Stomach (tissue), 9 donors: ENCODE results near the gene PLPPR2. TPM values are rescaled to one million over a fixed set of nuclear protein-coding genes. Genes with fewer than 3 reads are reported as not detected.
A peak's percentile ranks its signal among the peaks of the same experiment; 100 is the strongest.
"Not testable (repeated sequence)": the region's sequence is repeated elsewhere in the genome, so short reads cannot be mapped to it uniquely, and the experiment has no call there.

Experiments used
- DNase-seq, 2 donors: peaks; one replicate each; pipeline versions ENCODE4 v3.0.0 to v3.0.0-alpha.2; 2013 to 2019
- H3K27ac ChIP-seq, 5 donors: fragments of 200-600 bp in 4 of 5; sonication (generic) in 4 of 5; one replicate each; pipeline ENCODE4 v1.5.1; 2013 to 2019; ENCODE audit warnings: mild to moderate bottlenecking in 1 of 5, moderate library complexity in 1 of 5
- H3K27me3 ChIP-seq, 3 donors: fragments of 200-600 bp; sonication (generic); one replicate each; pipeline ENCODE4 v1.5.1; 2017 to 2019; ENCODE audit warnings: mixed run types in 1 of 3
- H3K36me3 ChIP-seq, 4 donors: fragments of 200-600 bp; sonication (generic); 1 replicate in 3 of 4; 2 replicates in 1 of 4; pipeline ENCODE4 v1.5.1; 2016 to 2019
- H3K4me1 ChIP-seq, 4 donors: fragments of 200-600 bp; sonication (generic); one replicate each; pipeline ENCODE4 v1.5.1; 2016 to 2019
- H3K4me3 ChIP-seq, 4 donors: fragments of 200-600 bp; sonication (generic) in 3 of 4; one replicate each; pipeline ENCODE4 v1.5.1; 2016 to 2019; ENCODE audit warnings: mild to moderate bottlenecking in 1 of 4
- H3K9me3 ChIP-seq, 4 donors: fragments of 200-600 bp; sonication (generic); one replicate each; pipeline ENCODE4 v1.5.1; 2016 to 2019
- CTCF ChIP-seq, 7 experiments: fragments of 450-650 bp in 4 of 7; fragments of 200-600 bp in 3 of 7; sonication (generic) in 3 of 7; IDR thresholded peaks; one replicate each; pipeline ENCODE4 v1.5.1; 2016 to 2019; ENCODE audit warnings: antibody characterized with exemption in 7 of 7, control low read depth in 2 of 7, mild to moderate bottlenecking in 1 of 7
- EP300 ChIP-seq: sonication (generic); formaldehyde crosslinking; IDR thresholded peaks from one replicate; pipeline ENCODE4 v1.6.1; 2017; ENCODE audit warnings: antibody characterized with exemption
- POLR2A ChIP-seq, 4 donors: fragments of 450-650 bp; IDR thresholded peaks; one replicate each; pipeline ENCODE4 v1.6.1; 2016; ENCODE audit warnings: antibody characterized with exemption in 4 of 4, control low read depth in 2 of 4, mild to moderate bottlenecking in 1 of 4, moderate library complexity in 1 of 4
- POLR2AphosphoS5 ChIP-seq, 3 donors: sonication (generic); formaldehyde crosslinking; IDR thresholded peaks; one replicate each; pipeline ENCODE4 v1.6.1; 2016; ENCODE audit warnings: antibody characterized with exemption in 3 of 3
- WGBS, 5 donors: extraction: QIAGEN DNeasy Blood & Tissue Kit in 3 of 5; methylation state at CpG; one replicate each; pipeline versions ENCODE4 v1.1.5 to v1.1.7; 2013 to 2018; 5-methylcytosine and 5-hydroxymethylcytosine counted together
- intact Hi-C: fragments of 100-400 bp; cut with DNase I; formaldehyde crosslinking; loops from one replicate; pipeline ENCODE4 v1.15.1; 2023; ENCODE audit warnings: low total_unique reads
- polyA plus RNA-seq, 3 donors: library from polyadenylated mRNA; stranded (reverse); fragments of 200-250 nt; gene quantifications; one replicate each; pipeline ENCODE4 v1.2.3, GENCODE V29; 2013
- total RNA-seq, 5 donors: library from RNA; depleted of rRNA; stranded (reverse); fragments of >200 nt; gene quantifications; one replicate each; pipeline versions ENCODE4 v1.1.0 to v1.2.3, GENCODE V29; 2014 to 2016
- donor health status: healthy with polysubstance abuse.
- donor health status: Bipolar disorder and iron deficiency.
- donor health status: healthy.

PLPPR2 gene
- total and polyA plus RNA-seq, 8 donors, result 6.1 to 364 (median 9.8) TPM

- no peak for TF ChIP-seq EP300
- TF ChIP-seq POLR2A (IDR thresholded peaks at IDR 0.05), result no peak
- no peak for TF ChIP-seq POLR2AphosphoS5 (IDR thresholded peaks at IDR 0.05)
- TF ChIP-seq CTCF (IDR thresholded peaks at IDR 0.05), result no peak
- Histone ChIP-seq H3K27me3 (peaks cover 0 to 11% (median 0%) of the 10 kb centered on the region in 3 donors), H3K27ac (peak overlapping the region in 4 of 5 donors; percentile 22 to 99 (median 54)), H3K9me3 (no peaks in the 10 kb centered on the region), H3K4me1 (peaks cover 46 to 80% (median 74%) of the 10 kb centered on the region in 4 donors), H3K36me3 (peaks cover 0 to 7% (median 0%) of the 10 kb centered on the region in 4 donors), H3K4me3 (no peak overlapping the region)
- DNase-seq, result no peak
- WGBS, 5 donors, result 90 to 98% (median 97%) methylated on average over 3 of the region's 3 CpGs
- intact Hi-C loops, result loop anchor here (5.0 kb wide), 1 partner anchor 55 kb away; no protein-coding TSS in a partner anchor
Observed at GRCh38 chr19:11377756-11378155, 22.5 kb downstream of the PLPPR2 start.

GRCh38 chr19:11378319-11379189 is 23.3 kb downstream of the PLPPR2 start:
- peak; percentile 62 to 74 for DNase-seq

GRCh38 chr19:11379269-11379845 is 24.1 kb downstream of the PLPPR2 start:
- peaks cover 54 to 87% (median 81%) of the 10 kb centered on the region in 4 donors for H3K4me1 ChIP-seq
- peak overlapping the region in 2 of 5 donors; percentile 16 to 99 for H3K27ac ChIP-seq
- peaks cover 0 to 26% (median 0%) of the 10 kb centered on the region in 3 donors for H3K27me3 ChIP-seq
- 79 to 88% (median 85%) methylated on average over 14 of the region's 14 CpGs for WGBS, 5 donors
- intact Hi-C loops, result loop anchor here (5.0 kb wide), 1 partner anchor 53 kb away; no protein-coding TSS in a partner anchor
- not testable (repeated sequence) for DNase-seq, H3K36me3 ChIP-seq, H3K4me3 ChIP-seq, H3K9me3 ChIP-seq

More at GRCh38 chr19:11378319-11379189, 23.3 kb downstream of the PLPPR2 start:
- intact Hi-C loops, result loop anchor here (5.0 kb wide), 1 partner anchor 54 kb away; no protein-coding TSS in a partner anchor
- H3K27me3 ChIP-seq, result peaks cover 0 to 19% (median 0%) of the 10 kb centered on the region in 3 donors
- peaks cover 54 to 87% (median 81%) of the 10 kb centered on the region in 4 donors for H3K4me1 ChIP-seq
- no peak overlapping the region for H3K4me3 ChIP-seq
- H3K9me3 ChIP-seq, result no peaks in the 10 kb centered on the region
- 31 to 40% (median 33%) methylated on average over 3 to 8 of the region's 8 CpGs for WGBS, 5 donors
- H3K27ac ChIP-seq, result peak overlapping the region; percentile 16 to 99 (median 57)
- no peak for TF ChIP-seq EP300
- peak in 5 of 7 experiments; percentile 15 to 51 (median 41) for TF ChIP-seq CTCF (IDR thresholded peaks at IDR 0.05)
- no peak for TF ChIP-seq POLR2A (IDR thresholded peaks at IDR 0.05)
- peak in 2 of 3 donors; percentile 8 to 19 for TF ChIP-seq POLR2AphosphoS5 (IDR thresholded peaks at IDR 0.05)
- H3K36me3 ChIP-seq, result peaks cover 0 to 7% (median 0%) of the 10 kb centered on the region in 4 donors

- no peak for DNase-seq
- TF ChIP-seq EP300 (no peak), POLR2AphosphoS5 (IDR thresholded peaks at IDR 0.05) (no peak), POLR2A (IDR thresholded peaks at IDR 0.05) (no peak), CTCF (IDR thresholded peaks at IDR 0.05) (no peak)
- Histone ChIP-seq H3K27me3 (peaks cover 0 to 26% (median 0%) of the 10 kb centered on the region in 3 donors), H3K4me3 (peak overlapping the region in 3 of 4 donors; percentile 50 to 67 (median 57)), H3K9me3 (no peaks in the 10 kb centered on the region), H3K36me3 (peaks cover 0 to 7% (median 0%) of the 10 kb centered on the region in 4 donors), H3K27ac (peak overlapping the region in 4 of 5 donors; percentile 81 to 99 (median 92)), H3K4me1 (peaks cover 55 to 89% (median 81%) of the 10 kb centered on the region in 4 donors)
- intact Hi-C loops, result loop anchor here (5.0 kb wide), 1 partner anchor 52 kb away; no protein-coding TSS in a partner anchor
- 93 to 97% (median 93%) methylated on average over 5 to 7 of the region's 7 CpGs for WGBS, 5 donors
Observed at GRCh38 chr19:11379857-11380350, 24.7 kb downstream of the PLPPR2 start.
